K562 (cell line): ENCODE results near the gene RBFOX2. TPM values are rescaled to one million over a fixed set of nuclear protein-coding genes. Genes with fewer than 3 reads are reported as not detected.

Experiments used
- ATAC-seq: fragments of 200-7000 bp; cut with Tn5 transposase; 3 replicates; pipeline ENCODE4 v1.9.1; 2020; ENCODE audit warnings: moderate library complexity
- BruUV-seq: library from RNA; stranded (reverse); fragments of 400-500 nt; replicated peaks from 2 replicates; lab custom pipeline; 2021; lab: Mats Ljungman, UMichigan
- CTCF ChIA-PET: fragments of 300-600 bp; formaldehyde crosslinking; extraction: SDS; loops from one replicate; lab custom pipeline; 2021; ENCODE audit warnings: low intra/inter-chr PET ratio; lab: Yijun Ruan, JAX
- POLR2A ChIA-PET: fragments of 300-600, 350-650 bp; sonication (Branson Sonifier 250); formaldehyde crosslinking; extraction: SDS; loops from one replicate; lab custom pipeline; 2021; ENCODE audit warnings: antibody characterized with exemption, inconsistent platforms; lab: Yijun Ruan, JAX
- DNase-seq, 4 experiments: peaks; one replicate each; pipeline versions ENCODE4 v3.0.0 to v3.0.0-alpha.2; 2011 to 2018; ENCODE audit warnings: low spot score in 3 of 4, mixed read lengths in 3 of 4; ENCODE audit errors: extremely low read depth in 1 of 4
- FAIRE-seq: peaks from 2 replicates; lab custom pipeline; 2011; peaks lifted over from hg19 to GRCh38; lab: Jason Lieb, UNC
- H2AFZ ChIP-seq: 2 replicates; pipeline ENCODE4 v1.6.0; 2011; ENCODE audit warnings: low read depth, low read length, control low read depth, inconsistent platforms
- H3K27ac ChIP-seq: fragments of 200-600 bp; 3 replicates; pipeline ENCODE4 v1.8.0; 2011; ENCODE audit warnings: low read depth, mild to moderate bottlenecking, control low read depth, inconsistent platforms, low read length, moderate library complexity, mixed read lengths; ENCODE audit errors: extremely low read depth
- H3K27me3 ChIP-seq, 2 experiments: fragments of 300-600 bp in 1 of 2; 2 replicates in 1 of 2; 3 replicates in 1 of 2; pipeline versions ENCODE4 v1.6.0 to v1.8.0; 2011; ENCODE audit warnings: inconsistent platforms in 2 of 2, low read length in 2 of 2, mild to moderate bottlenecking in 1 of 2, mixed read lengths in 1 of 2, moderate library complexity in 1 of 2; ENCODE audit not compliant: control insufficient read depth in 2 of 2, insufficient read depth in 2 of 2
- H3K36me3 ChIP-seq: fragments of 300-600 bp; 3 replicates; pipeline ENCODE4 v1.8.0; 2011; ENCODE audit warnings: mild to moderate bottlenecking, low read length, inconsistent platforms; ENCODE audit not compliant: control insufficient read depth, insufficient read depth
- H3K4me1 ChIP-seq, 2 experiments: fragments of 200-600 bp in 1 of 2; replicated peaks in 1 of 2; 2 replicates in 1 of 2; 3 replicates in 1 of 2; pipeline versions ENCODE4 v1.5.1 to v1.8.0; 2011; ENCODE audit warnings: inconsistent platforms in 2 of 2, low read length in 2 of 2, mild to moderate bottlenecking in 1 of 2, mixed read lengths in 1 of 2, moderate library complexity in 1 of 2; ENCODE audit not compliant: control insufficient read depth in 2 of 2, insufficient read depth in 2 of 2
- H3K4me2 ChIP-seq: 2 replicates; pipeline ENCODE4 v1.6.1; 2011; ENCODE audit warnings: low read length, control low read depth, inconsistent platforms, mixed read lengths; ENCODE audit not compliant: insufficient read depth
- H3K4me3 ChIP-seq: fragments of 200-600 bp; sonication (generic), shearing (Covaris generic); 2 replicates; pipeline ENCODE4 v1.5.1; 2016; ENCODE audit warnings: control low read depth, inconsistent platforms
- H3K79me2 ChIP-seq: fragments of 200-600 bp; 3 replicates; pipeline ENCODE4 v1.8.0; 2011; ENCODE audit warnings: low read length, inconsistent platforms; ENCODE audit not compliant: control insufficient read depth, insufficient read depth
- H3K9ac ChIP-seq, 2 experiments: 2 replicates each; pipeline versions ENCODE4 v1.6.0 to v1.6.1; 2011; ENCODE audit warnings: low read depth in 2 of 2, low read length in 2 of 2, control low read depth in 1 of 2, inconsistent platforms in 1 of 2, mild to moderate bottlenecking in 1 of 2, mixed read lengths in 1 of 2; ENCODE audit not compliant: insufficient read depth in 1 of 2
- H3K9me1 ChIP-seq: one replicate; pipeline ENCODE4 v1.6.0; 2011; ENCODE audit warnings: inconsistent platforms, mild to moderate bottlenecking, low read length, moderate library complexity; ENCODE audit not compliant: control insufficient read depth, insufficient read depth
- H3K9me3 ChIP-seq: replicated peaks from 2 replicates; pipeline ENCODE4 v1.5.1; 2011; ENCODE audit warnings: low read depth, low read length, inconsistent platforms; ENCODE audit not compliant: control insufficient read depth, insufficient read depth
- H4K20me1 ChIP-seq: replicated peaks from 2 replicates; pipeline ENCODE4 v1.6.1; 2011; ENCODE audit warnings: low read length, inconsistent platforms, mixed read lengths; ENCODE audit not compliant: control insufficient read depth, insufficient read depth
- MLX ChIP-seq, 2 experiments: fragments of 450-650 bp in 1 of 2; sonication (generic) in 1 of 2; formaldehyde crosslinking; conservative IDR thresholded peaks; 2 replicates each; pipeline versions ENCODE4 v1.4.0 to v1.8.1; 2020 to 2022; ENCODE audit warnings: mild to moderate bottlenecking in 1 of 2, missing genetic modification reagents in 1 of 2
- MTA1 ChIP-seq: fragments of 450-650 bp; IDR thresholded peaks from 2 replicates; pipeline ENCODE4 v1.6.1; 2017; ENCODE audit warnings: borderline replicate concordance
- NFIX ChIP-seq: fragments of 250-450 bp; sonication (Bioruptor Pico); IDR thresholded peaks from 2 replicates; pipeline ENCODE4 v1.4.0; 2020; ENCODE audit warnings: low read depth, mild to moderate bottlenecking, moderate library complexity
- NR2C2 ChIP-seq, 2 experiments: fragments of 200-800 bp in 1 of 2; sonication (Bioruptor generic) in 1 of 2; sonication (generic) in 1 of 2; formaldehyde crosslinking in 1 of 2; IDR thresholded peaks; 2 replicates each; pipeline versions ENCODE4 v1.6.1 to v1.8.0; 2016 to 2022; ENCODE audit warnings: mild to moderate bottlenecking in 1 of 2, missing compliant biosample characterization in 1 of 2, missing genetic modification characterization in 1 of 2, missing genetic modification reagents in 1 of 2
- PRDM10 ChIP-seq: fragments of 450-650 bp; IDR thresholded peaks from 2 replicates; pipeline ENCODE4 v1.6.1; 2018; ENCODE audit not compliant: partially characterized antibody
- SREBF2 ChIP-seq: sonication (generic); formaldehyde crosslinking; IDR thresholded peaks from 2 replicates; pipeline ENCODE4 v1.4.0; 2020; ENCODE audit warnings: mild to moderate bottlenecking, missing genetic modification reagents
- SRSF1 ChIP-seq: fragments of 200-400 bp; formaldehyde crosslinking; IDR thresholded peaks from 2 replicates; pipeline ENCODE4 v1.6.1; 2017; ENCODE audit warnings: mild to moderate bottlenecking, low read depth, low read length, moderate library complexity
- ZNF143 ChIP-seq: sonication (generic); formaldehyde crosslinking; IDR thresholded peaks from 2 replicates; pipeline ENCODE4 v1.9.0; 2022; ENCODE audit warnings: mild to moderate bottlenecking, missing genetic modification reagents
- ZNF175 ChIP-seq: fragments of 200-800 bp; sonication (Bioruptor generic); IDR thresholded peaks from 2 replicates; pipeline ENCODE4 v1.6.1; 2016; ENCODE audit warnings: low read depth, mild to moderate bottlenecking, missing genetic modification characterization, missing compliant biosample characterization
- ZNF507 ChIP-seq: conservative IDR thresholded peaks from 2 replicates; pipeline ENCODE4 v1.6.1; 2017; ENCODE audit warnings: missing genetic modification characterization, missing compliant biosample characterization
- WGBS: fragments of 100-300 bp; shearing (Covaris generic); methylation state at CpG from one replicate; pipeline ENCODE4 v1.1.6; 2016; ENCODE audit warnings: low coverage, mixed read lengths; ENCODE audit not compliant: insufficient coverage; ENCODE audit errors: missing lambda C conversion rate; 5-methylcytosine and 5-hydroxymethylcytosine counted together
- in situ Hi-C: fragments of 300-500 bp; cut with MboI; formaldehyde crosslinking; loops from 4 replicates; pipeline ENCODE4 v1.15.0; 2018; ENCODE audit warnings: inconsistent platforms, mixed read lengths
- intact Hi-C: fragments of 100-400 bp; cut with micrococcal nuclease; formaldehyde crosslinking; loops from 2 replicates; pipeline ENCODE4 v1.14.2; 2022
- polyA plus RNA-seq, 8 experiments: library from polyadenylated mRNA; depleted of rRNA in 4 of 8; stranded (reverse) in 5 of 8; unstranded in 3 of 8; fragments of >200 nt; fragmentation: Nextera tagmentation in 2 of 8; fragmentation: Illumina TruSeq in 1 of 8; extraction: Ambion mirVana in 2 of 8; extraction: Trizol in 1 of 8; gene quantifications; 2 replicates each; pipeline versions ENCODE4 v1.2.1 to v1.2.3, GENCODE V29; 2011 to 2014; ENCODE audit warnings: inconsistent platforms in 1 of 8, missing spikeins in 1 of 8
- total RNA-seq, 7 experiments: library from RNA; depleted of rRNA in 6 of 7; stranded (reverse); fragments of >200 nt in 6 of 7; fragmentation: Illumina TruSeq in 2 of 7; extraction: Trizol in 2 of 7; gene quantifications; 2 replicates each; pipeline versions ENCODE4 v1.2.1 to v1.2.3, GENCODE V29; 2011 to 2021; ENCODE audit warnings: low replicate concordance in 1 of 7

Gene RBFOX2
- total and polyA plus RNA-seq, 9 of the 15 experiments (the other 6 are each of a cell fraction or from before 2014, with no cell fraction given): 5.8 to 24.8 (median 14.2) TPM

GRCh38 chr22:35873426-35873825 is 155.2 kb downstream of the RBFOX2 start:
- H3K4me1 ChIP-seq: 0 out of 5 replicates have a peak, but pooled peaks cover 0 to 3% of the 10 kb centered on the region in 2 experiments
- no peak overlapping the region for H3K4me2 ChIP-seq
- no peak overlapping the region for H3K9ac ChIP-seq
- in situ Hi-C loops (no loop called here), intact Hi-C loops (no loop called here)
- ChIA-PET POLR2A (interaction anchor here (0.7 kb wide), 1 partner anchor 42 kb away, joined by 3 read pairs; no protein-coding TSS in a partner anchor), CTCF (no interaction called here)
- 88% methylated on average over 3 of the region's 3 CpGs for WGBS
- H3K36me3 ChIP-seq: no peaks in the 10 kb centered on the region
- FAIRE-seq (no peak), DNase-seq (no peak), ATAC-seq (no peak)
- no peak overlapping the region for H2AFZ ChIP-seq
- no peak overlapping the region for H3K27ac ChIP-seq
- no peak overlapping the region for H3K4me3 ChIP-seq
- no peaks in the 10 kb centered on the region for H4K20me1 ChIP-seq
- no peaks in the 10 kb centered on the region for H3K9me1 ChIP-seq
- TF ChIP-seq ZNF175 (CRISPR knock-in tag): no peak
- H3K79me2 ChIP-seq: no peaks in the 10 kb centered on the region
- no peaks in the 10 kb centered on the region for H3K9me3 ChIP-seq
- no peaks in the 10 kb centered on the region for H3K27me3 ChIP-seq
- BruUV-seq: no TSS peak

- no peak overlapping the region; a peak in 1 of 4 replicates for H3K9ac ChIP-seq
- H2AFZ ChIP-seq: no peak overlapping the region
- no peak overlapping the region for H3K4me2 ChIP-seq
- DNase-seq (no peak), ATAC-seq (no peak), FAIRE-seq (no peak)
- H3K27me3 ChIP-seq: no peaks in the 10 kb centered on the region
- no TSS peak for BruUV-seq
- POLR2A ChIA-PET: interaction anchor here (0.5 to 1.1 kb wide), 2 partner anchors 20 to 500 kb away, joined by 3 read pairs; no protein-coding TSS in a partner anchor
- WGBS: 89% methylated on average over 3 of the region's 13 CpGs
- intact Hi-C loops: no loop called here
- H3K9me3 ChIP-seq: no peaks in the 10 kb centered on the region
- H3K36me3 ChIP-seq: no peaks in the 10 kb centered on the region
- H3K4me1 ChIP-seq: 0 out of 5 replicates have a peak, but pooled peaks cover 0 to 3% of the 10 kb centered on the region in 2 experiments
- H3K27ac ChIP-seq: no peak overlapping the region
- H3K79me2 ChIP-seq: no peaks in the 10 kb centered on the region
- in situ Hi-C loops: no loop called here
- no peaks in the 10 kb centered on the region for H3K9me1 ChIP-seq
- H3K4me3 ChIP-seq: no peak overlapping the region
- no peaks in the 10 kb centered on the region for H4K20me1 ChIP-seq
- CTCF ChIA-PET: no interaction called here
- TF ChIP-seq SRSF1: no peak
- no peak for TF ChIP-seq NFIX (CRISPR knock-in tag)
- no peak for TF ChIP-seq ZNF507 (tag)
- no peak for TF ChIP-seq MTA1
- TF ChIP-seq ZNF143 (CRISPR knock-in tag): no peak
- no peak for TF ChIP-seq PRDM10
- TF ChIP-seq NR2C2 (CRISPR knock-in tag; IDR thresholded peaks at IDR 0.05): no peak
- no peak for TF ChIP-seq NR2C2 (tag; IDR thresholded peaks at IDR 0.05)
- TF ChIP-seq MLX (CRISPR knock-in tag; conservative IDR thresholded peaks at IDR 0.05): no peak
- no peak for TF ChIP-seq SREBF2 (CRISPR knock-in tag)
Measured at GRCh38 chr22:35872451-35872850, 156.2 kb downstream of the RBFOX2 start.
